M059J (cell line): ENCODE data around the gene STAM. TPM values are rescaled to one million over a fixed set of nuclear protein-coding genes. Genes with fewer than 3 reads are reported as not detected.

Source experiments
- DNase-seq: peaks from one replicate; pipeline ENCODE4 v3.0.0-alpha.2; 2012; ENCODE audit warnings: low read depth
- total RNA-seq: library from RNA; depleted of rRNA; stranded (reverse); fragments of >200 nt; shearing (Covaris generic); gene quantifications from 2 replicates; pipeline ENCODE4 v1.2.3, GENCODE V29; 2014

STAM gene
- total RNA-seq, 1 experiment from 2014 or later: 18.4 TPM

DNA sequence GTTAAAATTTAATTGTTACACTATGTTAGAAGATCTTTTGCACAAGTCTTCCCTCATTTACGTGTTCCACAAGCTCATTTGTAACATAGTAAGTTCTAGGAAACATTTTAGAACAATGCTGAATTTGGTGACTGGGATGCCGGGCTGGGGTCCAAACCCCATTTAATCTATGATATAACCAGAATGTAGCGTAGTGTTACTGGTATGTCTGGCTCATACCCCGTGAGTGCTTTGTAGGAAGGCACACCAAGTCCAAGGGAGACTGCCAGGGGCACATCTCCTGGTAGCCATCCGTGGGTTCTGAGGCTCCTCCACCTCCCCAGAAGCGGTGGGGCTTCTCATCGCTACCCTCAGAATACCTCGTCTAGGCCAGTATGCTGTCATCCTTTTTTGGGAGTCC is 86.7 kb downstream of the STAM start:
- DNase-seq: no peak

DNA sequence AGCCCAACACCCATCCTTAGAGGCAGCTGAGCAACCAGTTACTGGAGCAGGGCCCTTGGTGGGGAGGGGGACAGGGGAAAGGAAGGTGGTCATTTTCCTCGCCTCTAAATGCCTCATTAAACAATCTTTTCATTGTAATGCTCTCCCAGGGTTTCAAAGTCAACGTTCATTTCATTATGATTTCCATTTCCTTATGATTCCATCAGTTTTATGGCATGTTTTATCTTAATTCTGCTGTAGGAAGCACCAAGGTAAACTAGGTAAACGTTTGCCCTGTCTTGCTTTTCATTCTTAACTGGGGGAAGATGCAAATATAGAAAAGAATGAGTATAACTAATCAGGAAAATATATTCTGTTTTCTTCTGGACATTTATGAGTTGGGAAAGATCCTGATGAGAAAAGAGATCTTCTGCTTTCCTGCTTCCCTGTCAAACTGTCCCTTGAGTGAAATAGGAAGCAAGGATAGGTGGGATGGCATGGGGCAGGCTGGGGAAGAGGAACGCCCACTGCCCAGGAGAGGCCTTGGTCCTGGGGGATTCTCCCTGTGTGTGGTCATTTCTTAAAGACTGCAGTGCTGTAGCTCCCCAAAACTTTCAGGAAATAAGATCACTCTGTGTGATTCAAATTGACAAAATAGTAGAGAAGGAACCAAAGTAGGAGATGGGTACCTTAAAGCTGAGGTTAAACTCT is 87.5 kb downstream of the STAM start:
- no peak for DNase-seq

DNA sequence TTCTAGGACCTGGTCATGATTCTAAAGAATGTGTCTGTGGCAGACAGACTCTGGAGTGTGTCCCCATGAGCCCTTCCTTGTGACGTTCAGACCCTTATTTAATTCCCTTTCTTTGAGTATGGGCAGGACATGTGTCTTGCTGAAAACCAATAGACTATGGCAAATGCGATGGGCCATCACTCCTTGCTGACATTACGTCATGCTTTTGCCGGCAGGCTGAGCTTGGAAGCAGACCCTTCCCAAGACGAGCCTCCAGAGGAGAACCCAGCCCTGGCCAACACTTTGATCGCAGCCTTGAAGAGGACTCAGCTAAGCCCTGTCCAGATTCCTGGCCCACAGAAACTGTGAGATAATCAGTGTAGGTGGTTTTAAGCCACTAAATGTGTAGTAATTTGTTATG is 89.7 kb downstream of the STAM start:
- DNase-seq: no peak

GRCh38 chr10:17734432-17735080 is 90.6 kb downstream of the STAM start:
- no peak for DNase-seq

DNA sequence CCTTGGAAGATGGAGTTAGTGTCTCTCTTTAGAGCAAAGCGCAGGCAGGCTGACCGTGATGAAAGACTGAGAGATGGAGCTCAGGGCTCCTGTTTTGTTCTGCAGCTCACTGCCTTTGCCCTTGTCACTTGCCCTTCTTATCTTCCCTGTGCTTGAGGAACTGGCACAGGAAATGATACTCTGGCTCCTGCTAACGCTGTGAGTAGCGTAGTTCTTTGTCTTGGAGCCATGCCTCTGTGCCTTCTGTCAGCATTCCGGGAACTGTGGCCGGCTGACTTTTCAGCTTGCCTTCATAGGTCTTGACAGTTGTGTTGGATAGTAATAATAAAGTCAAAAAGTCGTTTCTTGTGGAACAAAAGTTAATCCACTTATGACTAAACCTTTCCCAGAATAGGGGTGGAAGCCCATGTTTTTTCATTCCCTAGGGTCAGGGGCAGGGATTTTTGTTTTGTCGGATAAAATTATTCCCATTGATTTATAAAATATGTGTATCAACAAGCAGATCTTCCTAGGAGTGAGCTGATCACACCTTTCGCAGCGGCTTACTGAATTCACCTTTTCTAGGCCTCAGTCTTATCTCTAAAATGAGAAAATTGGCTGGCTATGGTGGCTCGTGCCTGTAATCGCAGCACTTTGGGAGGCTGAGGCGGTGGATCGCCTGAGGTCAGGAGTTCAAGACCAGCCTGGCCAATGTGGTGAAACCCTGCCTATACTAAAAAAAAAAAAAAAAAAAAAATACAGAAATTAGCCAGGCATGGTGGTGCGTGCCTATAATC is 91.4 kb downstream of the STAM start:
- no peak for DNase-seq

GRCh38 chr10:17736223-17736622 is 92.3 kb downstream of the STAM start:
- DNase-seq: no peak

- peak; percentile 25 for DNase-seq
These were observed 93.3 kb downstream of the STAM start for GRCh38 chr10:17737027-17737965.

- DNase-seq: no peak
These were observed 96.7 kb downstream of the STAM start for GRCh38 chr10:17740668-17741067.

DNA sequence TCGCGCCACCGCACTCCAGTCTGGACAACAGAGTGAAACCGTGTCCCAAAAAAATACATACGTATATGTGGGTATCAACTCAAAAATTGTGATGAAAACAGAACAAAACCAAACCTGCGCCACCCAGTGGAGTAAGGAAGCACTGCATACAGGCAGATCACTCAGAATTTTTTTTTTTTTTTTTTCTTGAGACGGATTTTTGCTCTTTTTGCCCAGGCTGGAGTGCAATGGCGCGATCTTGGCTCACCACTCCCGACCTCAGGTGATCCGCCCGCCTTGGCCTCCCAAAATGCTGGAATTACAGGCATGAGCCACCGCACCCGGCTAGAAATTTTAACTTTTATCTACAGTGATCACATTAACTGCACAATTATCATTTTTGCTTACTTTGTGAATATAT is 99.0 kb downstream of the STAM start:
- DNase-seq: peak; percentile 32

DNA sequence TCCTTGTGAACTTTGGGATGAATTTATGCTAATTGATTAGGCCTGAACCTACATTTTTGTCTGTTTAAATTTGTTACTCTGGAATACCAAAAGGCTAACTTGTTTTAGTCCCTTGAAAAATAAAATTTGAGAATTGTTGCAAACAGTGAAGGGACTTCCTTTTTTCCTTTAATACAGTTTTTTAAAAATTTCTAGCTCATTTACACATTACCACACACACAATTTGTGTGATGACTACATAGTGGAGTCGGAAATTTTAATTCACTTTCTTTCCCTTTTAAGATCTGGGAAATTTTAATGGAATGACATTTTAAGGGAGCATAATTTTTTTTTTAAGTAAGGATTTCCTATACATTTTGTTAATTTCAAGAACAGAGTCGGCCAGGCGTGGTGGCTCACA is 99.5 kb downstream of the STAM start:
- DNase-seq: no peak

DNA sequence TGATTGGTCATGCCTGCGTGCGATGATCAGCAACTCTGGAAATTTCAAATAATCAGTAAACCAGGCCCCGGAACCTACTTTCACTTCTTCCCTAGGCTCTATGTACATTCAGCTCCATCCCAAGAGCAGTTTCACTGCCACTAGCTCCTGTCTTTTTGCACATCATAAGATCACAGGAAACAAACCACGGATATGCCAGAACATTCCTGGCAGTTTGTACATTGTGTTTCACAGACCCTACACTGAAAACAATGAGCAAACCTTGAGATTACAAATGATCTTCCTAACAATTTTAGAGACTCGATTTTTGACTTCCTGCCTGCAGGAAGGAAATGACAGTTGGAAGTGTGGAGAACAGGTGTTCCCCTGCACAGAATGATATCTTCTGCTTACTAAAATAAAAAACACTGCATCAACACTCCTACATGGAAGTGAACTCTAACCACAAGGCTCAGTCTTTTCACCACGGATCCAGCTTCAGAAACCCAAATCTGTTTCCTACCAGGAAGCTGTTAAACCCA is 100.5 kb downstream of the STAM start:
- no peak for DNase-seq

DNA sequence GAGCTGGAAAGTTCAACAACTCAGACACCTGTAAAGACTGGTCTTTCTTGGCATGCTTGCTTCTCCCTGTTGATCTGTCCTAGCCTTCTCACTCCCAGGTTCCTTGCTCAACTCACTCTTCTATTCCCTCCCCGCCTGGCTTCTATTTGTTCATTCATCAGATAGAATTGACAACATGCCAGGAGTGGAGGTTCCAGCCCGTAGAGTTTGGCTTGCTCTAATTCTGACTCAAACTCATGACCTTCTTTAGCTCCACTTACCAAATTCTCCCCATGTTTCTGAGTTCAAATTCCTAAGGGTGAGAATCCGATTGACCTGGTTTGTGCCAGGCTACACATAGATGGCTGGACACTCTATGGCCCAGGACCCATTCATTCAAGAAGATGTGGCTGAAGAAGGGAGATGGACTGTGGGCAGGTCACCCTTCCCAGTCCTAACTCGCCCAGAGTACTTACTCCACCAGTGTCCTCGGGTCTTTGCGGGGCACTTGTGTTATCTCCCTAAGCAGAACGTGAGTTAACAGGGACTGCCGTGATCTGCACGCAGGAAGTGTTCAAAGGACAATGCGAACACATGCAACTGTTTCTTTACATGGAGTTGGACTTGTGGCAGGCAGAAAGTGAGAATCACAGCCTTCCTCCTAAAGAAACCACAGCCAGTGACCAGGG is 104.1 kb downstream of the STAM start:
- DNase-seq: no peak

- DNase-seq: no peak
These were observed 105.9 kb downstream of the STAM start for GRCh38 chr10:17749890-17750289.

GRCh38 chr10:17751781-17752445 is 108.0 kb downstream of the STAM start, which contains the start of gene TMEM236:
Gene TMEM236, plus strand, starts transcription at chr10:17752201. Its CDS starts 95 bp downstream, at chr10:17752296.
- no peak for DNase-seq

- peak; percentile 75 for DNase-seq
These were observed 112.7 kb downstream of the STAM start for GRCh38 chr10:17756557-17757217.

DNA sequence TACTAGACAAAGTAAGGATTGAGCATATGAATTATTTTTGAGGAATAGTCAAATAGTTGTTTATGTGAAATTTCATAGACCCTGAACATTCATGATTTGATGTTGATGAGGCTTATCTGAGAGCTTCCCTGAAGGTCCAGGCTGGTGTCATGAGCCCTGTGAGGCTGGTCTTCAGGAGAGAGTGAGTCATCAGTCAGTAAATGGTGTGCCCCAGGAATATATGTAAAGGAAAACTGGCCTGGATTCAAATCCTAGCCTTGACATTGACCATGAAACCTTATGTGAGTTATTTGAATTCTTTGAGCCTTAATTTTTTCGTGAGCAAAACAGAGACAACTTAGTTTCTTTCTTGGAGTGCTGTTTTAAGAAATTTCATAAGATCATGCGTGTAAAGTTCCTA is 114.2 kb downstream of the STAM start:
- peak; percentile 28 for DNase-seq

DNA sequence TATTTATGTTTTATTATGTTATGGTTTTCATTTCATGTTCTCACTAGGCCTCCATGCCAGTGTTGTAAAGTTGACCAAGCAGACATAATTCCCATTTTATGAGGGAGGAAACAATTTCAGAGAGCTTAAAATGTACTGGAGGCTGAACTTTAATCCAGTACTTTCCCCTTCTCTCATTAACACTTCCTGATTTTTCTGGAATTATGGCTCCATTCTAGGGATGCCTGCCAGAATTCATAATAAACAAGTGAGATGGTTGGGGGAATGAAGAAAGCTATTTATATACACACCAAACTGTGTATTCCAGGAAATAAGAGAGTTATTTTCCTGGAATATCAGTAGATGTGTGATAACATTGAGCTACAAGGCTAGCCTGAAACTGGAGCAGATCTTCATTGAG is 114.9 kb downstream of the STAM start:
- DNase-seq: no peak

DNA sequence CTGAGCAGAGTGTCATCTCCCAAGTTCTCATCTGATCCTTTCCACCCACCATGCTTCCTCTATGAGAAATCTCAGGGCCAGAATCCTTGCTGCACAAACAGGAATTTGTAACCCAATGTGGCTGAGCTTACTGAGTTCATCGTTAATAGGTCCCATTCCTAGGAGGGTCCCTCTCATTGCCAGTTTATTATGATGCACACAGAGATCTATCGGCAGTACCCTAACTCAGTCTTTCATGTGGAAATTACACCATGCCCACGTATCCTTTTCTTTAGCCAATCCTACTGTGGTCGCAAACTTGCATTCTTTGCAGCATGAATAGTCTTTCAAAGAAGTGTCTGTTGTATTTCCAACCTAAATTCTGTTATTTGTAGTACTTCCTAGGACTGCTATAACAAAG is 120.2 kb downstream of the STAM start:
- no peak for DNase-seq

DNA sequence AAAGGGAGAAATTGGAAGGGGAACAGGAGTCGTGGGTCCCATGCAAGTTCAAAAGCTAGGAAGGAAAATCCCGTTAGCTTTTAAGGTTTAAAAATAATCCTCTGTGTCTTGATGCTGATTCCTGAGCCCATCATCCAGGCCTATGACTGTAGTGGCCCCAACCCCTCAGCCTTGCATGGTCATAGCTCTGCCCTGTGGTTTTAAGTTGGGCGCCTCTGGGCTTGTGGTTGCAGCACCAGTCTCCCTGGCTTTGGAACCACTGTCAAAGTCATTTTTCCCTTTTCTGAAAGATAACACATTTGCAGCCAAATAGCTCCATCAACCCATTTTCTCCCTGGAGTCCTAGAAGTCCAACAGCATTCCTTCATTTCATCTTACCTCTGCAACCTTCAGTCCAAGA is 121.7 kb downstream of the STAM start:
- peak; percentile 27 for DNase-seq
